GM11168 (cell line): ENCODE data around the gene C10orf90.

Experiments used
- in situ Hi-C: fragments of 300-500 bp; cut with MboI; formaldehyde crosslinking; loops from one replicate; pipeline ENCODE4 v1.12.0; 2022; ENCODE audit warnings: low sequenced_read_pairs; ENCODE audit not compliant: unreplicated experiment

The C10orf90 gene

DNA sequence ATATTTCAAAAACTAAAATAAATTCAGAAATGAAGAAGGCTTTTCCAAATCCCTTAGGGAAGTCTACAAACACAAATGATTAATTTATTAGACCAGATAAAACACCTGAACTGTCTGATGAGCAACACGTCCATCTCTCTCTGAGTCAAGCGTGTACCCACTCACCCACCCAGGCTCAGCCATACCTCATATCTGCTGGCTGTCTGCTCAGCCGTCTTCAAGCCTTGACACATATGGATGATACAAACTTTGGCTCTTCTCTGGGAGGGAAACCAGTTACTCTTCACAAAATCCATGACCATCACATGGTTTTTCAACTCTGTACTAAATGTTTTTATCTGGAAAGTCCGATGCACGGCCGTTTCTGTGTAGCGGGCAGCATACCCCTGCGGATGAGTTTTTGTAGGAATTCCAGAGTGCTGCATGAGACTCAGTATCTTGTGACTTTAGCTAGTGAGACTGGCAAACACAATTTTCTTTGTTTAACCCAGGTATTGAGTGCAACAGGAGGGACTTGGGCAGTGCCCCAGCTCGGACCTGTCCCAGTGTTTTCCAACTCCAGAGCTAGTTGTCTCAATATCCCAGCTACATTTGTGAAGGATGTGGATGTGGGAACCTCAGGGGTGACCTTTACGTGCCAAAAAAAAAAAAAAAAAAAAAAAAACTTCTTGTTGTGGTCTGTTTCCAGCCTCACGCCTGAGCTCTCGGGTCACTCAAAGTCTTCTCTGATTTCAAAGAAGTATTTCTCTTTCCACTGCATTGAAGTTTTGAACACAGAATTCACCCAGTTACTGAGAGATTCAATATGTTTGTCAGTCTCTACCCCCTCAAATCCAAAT is at the start of gene C10orf90:
Gene C10orf90, minus strand, starts transcription at position 638 of the 839 bp plus-strand sequence. Its CDS starts 213 bp downstream, at position 425.
- in situ Hi-C loops: no loop called here

- in situ Hi-C loops: no loop called here
These were observed 45.9 kb upstream of the C10orf90 start for GRCh38 chr10:126716366-126716765.

GRCh38 chr10:126713594-126713993 is 43.1 kb upstream of the C10orf90 start:
- in situ Hi-C loops: no loop called here

DNA sequence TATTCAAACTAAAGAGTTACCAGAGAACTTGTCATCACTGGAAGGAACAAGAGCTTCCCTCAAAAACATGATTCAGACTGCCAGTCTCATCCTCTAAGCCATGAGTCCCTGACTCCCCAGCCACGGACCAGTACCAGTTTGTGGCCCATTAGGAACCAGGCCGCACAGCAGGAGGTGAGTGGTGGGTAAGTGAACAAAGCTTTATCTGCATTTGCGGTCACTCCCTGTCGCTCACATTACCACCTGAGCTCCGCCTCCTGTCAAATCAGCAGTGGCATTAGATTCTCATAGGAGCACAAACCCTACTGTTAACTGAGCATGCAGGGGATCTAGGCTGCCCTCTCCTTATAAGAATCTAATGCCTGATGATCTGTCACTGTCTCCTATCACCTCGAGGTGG is 42.2 kb upstream of the C10orf90 start:
- in situ Hi-C loops: no loop called here

DNA sequence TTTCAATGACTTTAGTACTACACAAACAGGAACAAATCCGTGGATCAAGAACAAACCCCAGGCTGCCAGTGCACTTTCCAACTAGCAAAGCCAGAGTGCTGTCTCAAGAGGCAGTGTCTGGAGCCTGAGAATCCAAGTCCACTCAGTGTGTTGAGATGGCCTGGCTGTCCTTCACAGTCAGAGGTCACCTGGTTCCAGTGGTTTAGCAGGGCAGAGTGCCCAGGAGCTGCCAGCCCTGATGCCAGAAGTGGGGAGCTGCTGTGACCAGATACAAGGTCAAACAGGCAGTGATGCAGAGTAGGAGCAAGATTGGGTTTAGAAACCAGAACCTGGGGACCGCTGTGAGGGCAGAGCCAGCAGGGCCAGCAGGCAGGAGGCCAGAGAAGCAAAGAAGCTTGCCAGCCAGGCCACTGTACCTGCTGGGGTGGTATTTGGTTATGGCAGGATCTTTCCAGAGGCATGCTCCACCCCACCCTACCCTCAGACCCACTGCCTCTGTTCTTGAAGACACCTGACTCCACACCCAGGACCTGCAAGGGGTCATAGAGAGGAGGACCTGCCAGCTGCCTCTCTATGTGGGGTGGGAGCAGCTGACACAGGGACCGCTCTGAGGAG is 35.6 kb upstream of the C10orf90 start:
- in situ Hi-C loops: no loop called here

GRCh38 chr10:126705131-126705530 is 34.6 kb upstream of the C10orf90 start:
- in situ Hi-C loops: no loop called here

DNA sequence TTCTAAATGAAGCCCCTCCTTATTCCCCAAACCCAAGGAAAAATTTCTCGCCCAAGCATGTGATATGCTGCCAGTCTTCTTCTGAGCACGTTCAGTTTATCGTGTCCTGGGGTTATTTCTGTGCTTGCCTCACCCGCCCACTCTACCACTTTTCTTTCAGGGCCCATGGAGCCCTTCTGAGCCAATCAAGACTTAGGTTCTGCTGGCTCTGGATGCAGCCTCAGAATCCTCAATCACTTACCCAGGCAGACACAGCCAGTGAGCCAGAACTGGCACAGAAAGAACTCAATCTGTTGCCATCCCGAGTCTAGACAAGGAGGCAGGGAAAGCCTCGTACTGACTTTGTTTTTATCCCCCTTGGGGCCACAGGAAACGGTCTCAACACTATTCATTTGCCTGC is 34.2 kb upstream of the C10orf90 start:
- in situ Hi-C loops: no loop called here

DNA sequence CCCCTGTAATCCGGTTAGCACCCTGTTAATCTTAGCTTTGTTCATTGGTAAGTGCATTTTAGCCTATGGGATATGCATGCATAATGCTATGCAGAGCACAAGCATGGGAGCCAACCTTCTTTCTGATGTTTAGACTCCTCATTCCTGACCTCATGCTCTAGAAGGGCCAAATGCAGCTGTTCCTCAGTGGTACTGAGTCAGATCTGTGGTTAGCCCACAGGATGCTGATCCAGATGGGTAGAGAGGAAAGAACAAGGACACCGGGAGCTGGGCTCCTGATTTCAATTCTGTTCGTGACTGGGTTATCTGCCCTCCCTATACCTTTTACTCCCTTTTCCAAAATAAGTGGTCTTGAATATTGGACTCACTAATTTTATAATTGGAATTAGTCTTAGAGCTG is 31.7 kb upstream of the C10orf90 start:
- in situ Hi-C loops: no loop called here

DNA sequence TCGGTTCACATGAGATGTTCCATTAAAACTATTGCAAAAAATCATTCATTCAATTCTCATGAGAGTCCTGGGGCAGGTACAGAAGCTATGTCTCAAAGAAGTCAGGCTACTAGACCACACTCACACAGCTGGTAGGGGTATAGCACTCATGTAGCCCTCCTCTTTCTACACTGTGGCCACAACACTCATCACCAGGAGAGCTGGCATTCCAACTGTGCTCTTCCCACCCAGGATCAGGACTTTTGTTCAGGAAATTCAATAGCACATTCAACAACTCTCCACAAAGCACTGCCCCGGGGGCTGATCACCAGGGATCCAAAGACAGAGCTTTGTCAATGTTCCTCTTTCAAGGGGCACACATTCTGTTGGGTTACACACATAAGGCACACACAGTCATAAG is 31.0 kb upstream of the C10orf90 start:
- in situ Hi-C loops: no loop called here

DNA sequence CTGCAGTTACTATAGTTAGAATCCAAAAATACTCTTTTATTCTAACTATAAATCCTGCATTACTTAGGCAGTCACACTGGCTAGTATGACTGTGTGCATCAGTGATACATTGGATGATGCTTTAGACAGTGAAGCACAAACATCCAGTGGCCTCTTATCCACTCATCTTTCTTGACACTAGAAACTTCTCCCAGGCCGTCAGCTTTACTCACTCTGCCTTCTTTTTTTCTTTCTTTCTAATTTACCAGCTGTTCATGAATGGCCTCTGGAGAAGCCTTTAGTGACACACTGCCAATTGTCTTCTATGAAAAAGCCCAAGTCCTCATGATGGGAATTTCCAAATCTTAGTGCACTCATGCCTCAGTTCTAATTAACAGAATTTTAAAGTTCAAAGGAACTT is 26.2 kb upstream of the C10orf90 start:
- in situ Hi-C loops: no loop called here

GRCh38 chr10:126691456-126691855 is 21.0 kb upstream of the C10orf90 start:
- in situ Hi-C loops: no loop called here

- in situ Hi-C loops: no loop called here
These were observed 20.0 kb upstream of the C10orf90 start for GRCh38 chr10:126690534-126690933.

DNA sequence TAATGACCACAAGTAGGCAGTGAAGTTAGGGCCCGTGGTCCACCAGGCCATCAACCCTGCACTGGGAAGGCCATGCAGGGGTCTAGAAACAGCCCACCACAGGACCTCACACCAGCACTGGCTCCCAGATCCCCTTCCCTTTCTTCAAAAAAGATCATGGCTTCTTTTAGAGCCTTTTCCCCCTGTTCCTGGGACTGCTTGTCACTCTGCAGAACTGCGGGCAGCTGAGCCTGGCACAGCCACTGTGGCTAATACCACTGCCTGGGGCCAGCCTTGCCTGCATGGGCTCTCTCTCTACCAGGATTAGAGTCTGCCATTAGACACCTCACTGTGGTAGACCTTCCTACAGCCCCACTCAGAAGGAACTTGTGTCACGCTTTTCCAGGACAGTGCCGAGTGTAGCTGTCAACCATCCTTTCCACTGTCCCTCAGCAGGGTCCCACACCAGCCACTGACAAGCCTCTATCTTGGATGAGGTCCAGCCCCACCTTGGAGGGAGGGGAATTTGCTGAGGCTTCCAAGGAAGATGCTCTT is 19.0 kb upstream of the C10orf90 start:
- in situ Hi-C loops: no loop called here

- in situ Hi-C loops: no loop called here
These were observed 16.7 kb upstream of the C10orf90 start for GRCh38 chr10:126687121-126687606.

DNA sequence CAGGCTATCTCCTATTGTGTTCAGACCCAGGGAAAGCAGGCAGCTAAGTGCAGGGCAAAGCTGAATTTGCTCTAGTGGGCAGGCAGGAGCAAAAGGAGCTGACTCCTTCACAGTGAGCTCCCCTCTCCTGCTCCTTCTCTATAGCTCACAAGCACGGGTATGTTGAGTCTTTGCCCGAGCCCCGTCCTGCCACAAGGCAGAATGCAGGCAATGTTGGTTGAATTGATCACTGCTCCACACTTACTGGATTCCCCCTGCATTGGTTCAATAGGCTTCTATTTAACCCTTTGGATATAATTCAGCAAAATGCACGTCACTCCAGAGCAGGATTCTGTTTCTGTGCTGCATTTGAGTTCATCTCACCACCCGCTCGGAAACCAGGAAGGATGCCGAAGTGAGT is 16.2 kb upstream of the C10orf90 start:
- in situ Hi-C loops: no loop called here

- in situ Hi-C loops: no loop called here
These were observed 15.8 kb upstream of the C10orf90 start for GRCh38 chr10:126686268-126686667.

GRCh38 chr10:126685756-126686155 is 15.3 kb upstream of the C10orf90 start:
- in situ Hi-C loops: no loop called here

DNA sequence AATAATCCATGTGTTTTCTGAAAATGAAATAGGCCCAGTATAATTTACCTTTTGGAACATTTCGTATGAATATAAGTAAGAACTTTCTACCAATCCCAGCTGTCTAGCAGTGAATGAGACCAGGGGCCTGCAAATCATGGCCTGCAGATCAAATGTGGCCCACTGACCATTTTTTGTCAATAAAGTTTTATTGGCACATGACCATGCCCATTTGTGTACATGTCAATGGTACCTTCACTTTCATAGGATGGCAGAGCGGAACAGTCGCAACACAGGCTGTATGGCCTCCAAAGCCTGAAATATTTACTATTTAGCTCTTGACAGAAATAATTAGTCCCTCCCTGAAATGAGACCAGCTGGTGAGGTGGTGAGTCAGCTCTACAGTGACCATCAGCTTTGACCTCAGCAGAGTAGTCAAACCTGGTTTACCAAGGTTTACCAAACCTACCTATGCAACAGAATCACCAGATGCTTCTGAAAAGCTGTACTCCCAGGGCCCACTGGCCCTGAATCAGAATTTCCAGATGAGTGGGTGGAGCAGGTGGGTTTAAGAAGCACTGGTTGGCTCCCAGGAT is 13.8 kb upstream of the C10orf90 start:
- in situ Hi-C loops: no loop called here

DNA sequence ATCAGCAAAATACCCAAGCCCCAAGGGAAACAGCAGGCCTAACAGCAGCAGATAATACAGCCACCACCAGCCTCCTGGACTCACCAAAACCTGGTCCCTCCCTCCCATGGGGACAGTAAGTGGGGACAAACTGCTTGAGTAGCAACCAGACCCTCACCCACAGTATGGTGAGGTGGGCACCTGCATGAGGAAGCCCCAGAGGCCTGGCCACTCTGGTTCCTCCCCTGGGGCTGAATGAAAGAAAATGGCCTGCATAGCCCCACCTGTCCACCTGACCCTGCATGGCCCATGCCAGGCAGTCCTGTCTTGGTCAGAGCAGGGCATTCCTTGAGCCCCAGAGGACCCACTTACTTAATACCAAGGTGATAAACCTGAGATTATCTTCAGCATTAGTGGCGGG is 13.0 kb upstream of the C10orf90 start:
- in situ Hi-C loops: no loop called here

DNA sequence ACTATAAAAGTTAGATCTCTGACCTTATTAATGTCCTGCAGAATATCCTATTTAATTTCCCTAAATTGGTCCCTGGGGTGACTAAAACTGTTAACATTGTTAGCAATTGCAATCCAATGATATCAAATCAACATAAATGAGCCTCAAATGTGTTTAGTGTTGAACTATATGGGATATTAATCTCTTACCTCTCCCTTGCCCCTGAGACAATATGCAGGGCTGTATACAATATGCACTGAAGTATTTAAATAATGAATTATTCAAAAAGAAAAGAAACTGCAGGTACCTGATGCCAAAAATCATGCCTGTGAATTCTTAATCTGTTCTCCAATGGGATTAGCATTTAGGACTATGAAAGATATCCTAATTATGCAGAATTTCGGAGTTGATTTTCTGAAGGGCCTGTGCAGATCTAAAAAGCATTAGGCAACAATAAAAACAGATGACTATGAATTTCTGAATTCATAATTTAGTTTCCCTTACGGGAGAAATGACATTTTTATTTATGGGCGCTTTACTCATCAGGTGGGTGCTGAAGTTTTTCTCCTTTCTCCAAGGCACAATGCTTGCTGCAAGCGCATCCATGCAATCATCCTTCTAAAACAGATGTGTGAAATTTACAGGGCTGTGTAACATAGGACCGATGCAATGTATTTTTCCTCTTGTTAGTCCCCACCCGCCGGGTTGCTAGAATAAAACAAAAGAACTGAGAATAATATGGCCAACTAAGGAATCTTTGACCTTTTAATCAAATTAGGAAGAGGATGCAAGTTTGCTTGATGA is 5.4 kb upstream of the C10orf90 start:
- in situ Hi-C loops: no loop called here
